ENCODE measurements around the gene FXYD4. TPM values are rescaled to one million over a fixed set of nuclear protein-coding genes. Genes with fewer than 3 reads are reported as not detected.

FXYD4 gene
- total RNA-seq, 3 donors from 2014 or later, result not detected

- H3K4me3 ChIP-seq, result no peak overlapping the region
- no peak for ATAC-seq
- intact Hi-C loops (cut with DNase I, micrococcal nuclease), result loop anchor here in 1 of 2 donors (10.0 kb wide), 1 partner anchor 47 kb away; no protein-coding TSS in a partner anchor
- TF ChIP-seq, protein P1, sequence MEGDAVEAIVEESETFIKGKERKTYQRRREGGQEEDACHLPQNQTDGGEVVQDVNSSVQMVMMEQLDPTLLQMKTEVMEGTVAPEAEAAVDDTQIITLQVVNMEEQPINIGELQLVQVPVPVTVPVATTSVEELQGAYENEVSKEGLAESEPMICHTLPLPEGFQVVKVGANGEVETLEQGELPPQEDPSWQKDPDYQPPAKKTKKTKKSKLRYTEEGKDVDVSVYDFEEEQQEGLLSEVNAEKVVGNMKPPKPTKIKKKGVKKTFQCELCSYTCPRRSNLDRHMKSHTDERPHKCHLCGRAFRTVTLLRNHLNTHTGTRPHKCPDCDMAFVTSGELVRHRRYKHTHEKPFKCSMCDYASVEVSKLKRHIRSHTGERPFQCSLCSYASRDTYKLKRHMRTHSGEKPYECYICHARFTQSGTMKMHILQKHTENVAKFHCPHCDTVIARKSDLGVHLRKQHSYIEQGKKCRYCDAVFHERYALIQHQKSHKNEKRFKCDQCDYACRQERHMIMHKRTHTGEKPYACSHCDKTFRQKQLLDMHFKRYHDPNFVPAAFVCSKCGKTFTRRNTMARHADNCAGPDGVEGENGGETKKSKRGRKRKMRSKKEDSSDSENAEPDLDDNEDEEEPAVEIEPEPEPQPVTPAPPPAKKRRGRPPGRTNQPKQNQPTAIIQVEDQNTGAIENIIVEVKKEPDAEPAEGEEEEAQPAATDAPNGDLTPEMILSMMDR (IDR thresholded peaks at IDR 0.05), result no peak
- H3K36me3 ChIP-seq (ENCODE audit: low read depth), result no peaks in the 10 kb centered on the region
- no peak for DNase-seq
- H3K4me1 ChIP-seq (ENCODE audit: low read depth), result no peaks in the 10 kb centered on the region
- H3K9me3 ChIP-seq, result no peaks in the 10 kb centered on the region
Observed at GRCh38 chr10:43341450-43341849, 30.0 kb upstream of the FXYD4 start.

DNA sequence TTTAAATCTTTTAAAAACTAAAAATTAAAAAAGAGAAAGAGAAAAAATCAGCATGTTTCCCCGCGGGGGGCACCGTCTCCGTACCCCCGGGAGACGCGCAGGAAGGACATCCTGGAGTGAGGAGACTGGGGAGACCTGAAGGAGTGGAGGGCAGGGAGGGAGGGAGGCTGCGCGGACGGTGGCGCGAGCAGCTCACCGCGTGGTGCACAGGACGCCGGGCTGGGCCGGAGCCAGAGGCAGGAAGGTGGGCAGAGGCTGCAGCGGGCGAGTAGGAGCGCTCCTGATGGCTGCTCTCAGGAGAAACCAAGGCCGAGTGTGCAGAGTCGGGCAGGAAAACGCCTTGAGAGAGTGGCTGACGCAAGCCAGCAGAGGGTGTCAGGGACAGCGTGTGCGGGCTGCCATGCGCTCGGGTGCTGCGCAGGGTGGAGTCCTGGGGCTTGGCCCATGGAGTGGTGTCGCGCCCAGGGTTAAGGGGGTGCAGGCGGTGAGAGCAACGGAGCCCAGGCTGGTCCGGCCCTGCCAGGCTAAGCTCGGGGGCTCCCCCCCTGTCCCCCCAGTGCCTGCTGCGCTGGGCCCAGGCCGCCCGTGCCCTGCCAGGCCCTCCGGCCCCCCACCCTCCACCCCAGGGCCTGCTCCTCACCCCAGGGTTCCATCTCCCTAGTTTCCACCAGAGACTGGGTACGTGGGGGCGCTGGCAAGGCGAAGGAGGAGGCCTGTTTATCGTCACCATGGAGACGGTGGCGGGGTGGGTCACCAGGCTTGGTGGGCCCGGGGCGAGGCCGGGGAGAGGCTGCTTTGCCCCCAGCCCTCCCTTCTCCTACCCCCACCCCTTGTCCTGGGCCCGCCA, 28.9 kb upstream of the FXYD4 start:
- TF ChIP-seq, protein P1 (IDR thresholded peaks at IDR 0.05), result no peak
- ATAC-seq (no peak), DNase-seq (no peak)
- Histone ChIP-seq H3K4me1 (ENCODE audit: low read depth) (no peaks in the 10 kb centered on the region), H3K9me3 (no peaks in the 10 kb centered on the region), H3K4me3 (no peak overlapping the region), H3K36me3 (ENCODE audit: low read depth) (no peaks in the 10 kb centered on the region)
- intact Hi-C loops (cut with DNase I, micrococcal nuclease), result loop anchor here in 1 of 2 donors (10.0 kb wide), 1 partner anchor 48 kb away; no protein-coding TSS in a partner anchor

GRCh38 chr10:43343126-43343525, 28.3 kb upstream of the FXYD4 start:
- TF ChIP-seq, protein P1 (IDR thresholded peaks at IDR 0.05), result no peak
- Histone ChIP-seq H3K4me1 (ENCODE audit: low read depth) (no peaks in the 10 kb centered on the region), H3K36me3 (ENCODE audit: low read depth) (no peaks in the 10 kb centered on the region), H3K9me3 (no peaks in the 10 kb centered on the region), H3K4me3 (no peak overlapping the region)
- no peak for DNase-seq
- no peak for ATAC-seq
- intact Hi-C loops (cut with DNase I, micrococcal nuclease), result loop anchor here in 1 of 2 donors (10.0 kb wide), 1 partner anchor 48 kb away; no protein-coding TSS in a partner anchor

DNA sequence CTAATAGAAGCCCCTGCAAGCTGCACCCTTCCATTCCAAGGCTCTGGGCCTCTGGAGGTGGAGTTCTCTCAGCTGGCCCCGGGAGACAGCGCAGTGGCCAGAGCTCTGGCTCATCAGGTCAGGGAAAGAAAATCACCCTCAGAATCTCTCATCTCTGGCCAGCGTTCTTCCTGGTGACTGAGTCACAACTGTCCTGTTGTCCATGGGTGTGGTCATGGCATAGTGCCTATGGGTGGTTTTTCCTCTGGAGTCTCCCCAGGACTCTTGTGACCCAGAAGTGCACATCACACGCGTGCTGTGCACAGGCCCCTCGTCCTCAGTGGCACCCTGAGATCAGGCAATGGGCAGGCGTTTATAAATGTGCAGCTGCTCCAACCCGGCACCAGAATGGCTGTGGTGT, 27.4 kb upstream of the FXYD4 start:
- Histone ChIP-seq H3K9me3 (no peaks in the 10 kb centered on the region), H3K4me1 (ENCODE audit: low read depth) (no peaks in the 10 kb centered on the region), H3K4me3 (no peak overlapping the region), H3K36me3 (ENCODE audit: low read depth) (no peaks in the 10 kb centered on the region)
- DNase-seq, result no peak
- TF ChIP-seq, protein P1 (IDR thresholded peaks at IDR 0.05), result no peak
- intact Hi-C loops (cut with DNase I, micrococcal nuclease), result loop anchor here in 1 of 2 donors (10.0 kb wide), 1 partner anchor 49 kb away; no protein-coding TSS in a partner anchor
- ATAC-seq, result peak; percentile 49

- ATAC-seq, result no peak
- intact Hi-C loops (cut with DNase I, micrococcal nuclease), result loop anchor here in 1 of 2 donors (10.0 kb wide), 1 partner anchor 53 kb away; no protein-coding TSS in a partner anchor
- Histone ChIP-seq H3K9me3 (no peaks in the 10 kb centered on the region), H3K4me3 (no peak overlapping the region), H3K4me1 (ENCODE audit: low read depth) (peaks cover 4% of the 10 kb centered on the region), H3K36me3 (ENCODE audit: low read depth) (no peaks in the 10 kb centered on the region)
- TF ChIP-seq, protein P1 (IDR thresholded peaks at IDR 0.05), result no peak
- no peak for DNase-seq
Observed at GRCh38 chr10:43347997-43348396, 23.4 kb upstream of the FXYD4 start.
